Tibial nerve (tissue), 3 donors: ENCODE data around the gene TNIK.

Source experiments
- POLR2A ChIP-seq, 2 donors: fragments of 450-650 bp; IDR thresholded peaks; one replicate each; pipeline ENCODE4 v1.6.1; 2017; ENCODE audit warnings: antibody characterized with exemption in 2 of 2, mild to moderate bottlenecking in 2 of 2, moderate library complexity in 2 of 2
- TF ChIP-seq, protein P1 (sequence below), 5 experiments: fragments of 200-600 bp in 3 of 5; fragments of 450-650 bp in 2 of 5; sonication (generic) in 3 of 5; IDR thresholded peaks; one replicate each; pipeline ENCODE4 v1.5.1; 2016 to 2019; ENCODE audit warnings: antibody characterized with exemption in 5 of 5, mild to moderate bottlenecking in 3 of 5, moderate library complexity in 2 of 5

GRCh38 chr3:171266740-171267073, 193.5 kb downstream of the TNIK start:
- TF ChIP-seq, protein P1, sequence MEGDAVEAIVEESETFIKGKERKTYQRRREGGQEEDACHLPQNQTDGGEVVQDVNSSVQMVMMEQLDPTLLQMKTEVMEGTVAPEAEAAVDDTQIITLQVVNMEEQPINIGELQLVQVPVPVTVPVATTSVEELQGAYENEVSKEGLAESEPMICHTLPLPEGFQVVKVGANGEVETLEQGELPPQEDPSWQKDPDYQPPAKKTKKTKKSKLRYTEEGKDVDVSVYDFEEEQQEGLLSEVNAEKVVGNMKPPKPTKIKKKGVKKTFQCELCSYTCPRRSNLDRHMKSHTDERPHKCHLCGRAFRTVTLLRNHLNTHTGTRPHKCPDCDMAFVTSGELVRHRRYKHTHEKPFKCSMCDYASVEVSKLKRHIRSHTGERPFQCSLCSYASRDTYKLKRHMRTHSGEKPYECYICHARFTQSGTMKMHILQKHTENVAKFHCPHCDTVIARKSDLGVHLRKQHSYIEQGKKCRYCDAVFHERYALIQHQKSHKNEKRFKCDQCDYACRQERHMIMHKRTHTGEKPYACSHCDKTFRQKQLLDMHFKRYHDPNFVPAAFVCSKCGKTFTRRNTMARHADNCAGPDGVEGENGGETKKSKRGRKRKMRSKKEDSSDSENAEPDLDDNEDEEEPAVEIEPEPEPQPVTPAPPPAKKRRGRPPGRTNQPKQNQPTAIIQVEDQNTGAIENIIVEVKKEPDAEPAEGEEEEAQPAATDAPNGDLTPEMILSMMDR (IDR thresholded peaks at IDR 0.05): no peak
- TF ChIP-seq POLR2A (IDR thresholded peaks at IDR 0.05): no peak
